HepG2 (cell line): ENCODE measurements around the gene COPS6. TPM values are rescaled to one million over a fixed set of nuclear protein-coding genes. Genes with fewer than 3 reads are reported as not detected.

Experiments
- ATAC-seq: fragments of 200-7000 bp; cut with Tn5 transposase; 3 replicates; pipeline ENCODE4 v1.9.1; 2020; ENCODE audit warnings: mild to moderate bottlenecking, moderate library complexity
- BruUV-seq: library from RNA; stranded (reverse); fragments of 400-500 nt; replicated peaks from 2 replicates; lab custom pipeline; 2021; lab: Mats Ljungman, UMichigan
- CTCF ChIA-PET: fragments of 300-600 bp; formaldehyde crosslinking; extraction: SDS; loops from one replicate; lab custom pipeline; 2021; ENCODE audit warnings: low total read pairs, inconsistent platforms, low intra/inter-chr PET ratio; lab: Yijun Ruan, JAX
- POLR2A ChIA-PET: fragments of 350-600 bp; sonication (Branson Sonifier 250); formaldehyde crosslinking; loops from one replicate; lab custom pipeline; 2020; ENCODE audit warnings: antibody characterized with exemption, inconsistent platforms; lab: Yijun Ruan, JAX
- DNase-seq: peaks from one replicate; pipeline ENCODE4 v3.0.0-alpha.2; 2015; ENCODE audit warnings: low spot score
- FAIRE-seq: peaks from 3 replicates; lab custom pipeline; 2011; peaks lifted over from hg19 to GRCh38; lab: Jason Lieb, UNC
- H2AFZ ChIP-seq: one replicate; pipeline ENCODE4 v1.6.1; 2011; ENCODE audit warnings: low read length, inconsistent platforms
- H3K27ac ChIP-seq: fragments of 300-600 bp; 3 replicates; pipeline ENCODE4 v1.8.0; 2011; ENCODE audit warnings: mixed run types, mild to moderate bottlenecking, mixed read lengths, low read length, inconsistent platforms; ENCODE audit not compliant: insufficient read depth; ENCODE audit errors: extremely low read length
- H3K27me3 ChIP-seq, 2 experiments: fragments of 200-600 bp in 1 of 2; 2 replicates in 1 of 2; 3 replicates in 1 of 2; pipeline versions ENCODE4 v1.6.0 to v1.8.0; 2011; ENCODE audit warnings: low read length in 2 of 2, mild to moderate bottlenecking in 2 of 2, moderate library complexity in 2 of 2, inconsistent platforms in 1 of 2; ENCODE audit not compliant: insufficient read depth in 2 of 2, control insufficient read depth in 1 of 2
- H3K36me3 ChIP-seq, 2 experiments: fragments of 200-600 bp in 1 of 2; replicated peaks in 1 of 2; 2 replicates in 1 of 2; 3 replicates in 1 of 2; pipeline versions ENCODE4 v1.5.1 to v1.8.0; 2011; ENCODE audit warnings: low read length in 2 of 2, inconsistent platforms in 1 of 2; ENCODE audit not compliant: insufficient read depth in 2 of 2, control insufficient read depth in 1 of 2
- H3K4me1 ChIP-seq: 2 replicates; pipeline ENCODE4 v1.5.1; 2012; ENCODE audit warnings: low read length, inconsistent platforms; ENCODE audit not compliant: insufficient read depth
- H3K4me2 ChIP-seq: 2 replicates; pipeline ENCODE4 v1.6.0; 2011; ENCODE audit warnings: low read depth, low read length, inconsistent platforms
- H3K4me3 ChIP-seq, 3 experiments: fragments of 200-600 bp in 1 of 3; sonication (generic), shearing (Covaris generic) in 1 of 3; replicated peaks in 1 of 3; 2 replicates each; pipeline ENCODE4 v1.5.1; 2011 to 2016; ENCODE audit warnings: low read length in 3 of 3, inconsistent platforms in 2 of 3, low read depth in 2 of 3, mild to moderate bottlenecking in 2 of 3, control low read depth in 1 of 3, mixed read lengths in 1 of 3; ENCODE audit not compliant: insufficient read depth in 1 of 3
- H3K79me2 ChIP-seq: one replicate; pipeline ENCODE4 v1.6.1; 2011; ENCODE audit warnings: low read length, inconsistent platforms; ENCODE audit not compliant: insufficient read depth
- H3K9ac ChIP-seq: 2 replicates; pipeline ENCODE4 v1.6.0; 2011; ENCODE audit warnings: mild to moderate bottlenecking, low read depth, low read length, inconsistent platforms; ENCODE audit not compliant: insufficient read depth
- H3K9me3 ChIP-seq: 2 replicates; pipeline ENCODE4 v1.5.1; 2012; ENCODE audit warnings: mild to moderate bottlenecking, low read length
- H4K20me1 ChIP-seq: 2 replicates; pipeline ENCODE4 v1.6.0; 2011; ENCODE audit warnings: inconsistent platforms, mild to moderate bottlenecking, low read length, moderate library complexity; ENCODE audit not compliant: insufficient read depth
- AGO2 ChIP-seq: fragments of 200-400 bp; formaldehyde crosslinking; optimal IDR thresholded peaks from 2 replicates; pipeline ENCODE3; 2017; ENCODE audit warnings: mild to moderate bottlenecking, low read depth, low read length, moderate library complexity
- ARNTL ChIP-seq: sonication (generic); formaldehyde crosslinking; IDR thresholded peaks from 2 replicates; pipeline ENCODE4 v1.4.0; 2020; ENCODE audit warnings: mild to moderate bottlenecking, missing genetic modification reagents
- HNF4G ChIP-seq, 2 experiments: sonication (generic) in 1 of 2; formaldehyde crosslinking in 1 of 2; IDR thresholded peaks; 2 replicates each; pipeline versions ENCODE4 v1.4.0 to v1.6.1; 2011 to 2020; ENCODE audit warnings: borderline replicate concordance in 2 of 2, low read depth in 2 of 2, mild to moderate bottlenecking in 2 of 2, low read length in 1 of 2, missing genetic modification reagents in 1 of 2, moderate library complexity in 1 of 2
- MTA1 ChIP-seq: sonication (generic); formaldehyde crosslinking; IDR thresholded peaks from 2 replicates; pipeline ENCODE4 v1.4.0; 2020; ENCODE audit warnings: missing genetic modification reagents, mild to moderate bottlenecking, borderline replicate concordance
- MTA3 ChIP-seq: sonication (generic); formaldehyde crosslinking; IDR thresholded peaks from 2 replicates; pipeline ENCODE4 v1.4.0; 2020; ENCODE audit warnings: missing genetic modification reagents
- REST ChIP-seq, 2 experiments: IDR thresholded peaks; 2 replicates each; pipeline ENCODE4 v1.6.1; 2011 to 2012; ENCODE audit warnings: low read length in 2 of 2, borderline replicate concordance in 1 of 2, low read depth in 1 of 2, mild to moderate bottlenecking in 1 of 2, moderate library complexity in 1 of 2
- TBX2 ChIP-seq: sonication (generic); formaldehyde crosslinking; IDR thresholded peaks from 2 replicates; pipeline ENCODE4 v1.5.0; 2020; ENCODE audit warnings: missing genetic modification reagents, mild to moderate bottlenecking, borderline replicate concordance
- TFDP1 ChIP-seq: IDR thresholded peaks from 2 replicates; pipeline ENCODE4 v1.6.1; 2016; ENCODE audit warnings: missing compliant biosample characterization, missing genetic modification reagents, borderline replicate concordance
- ZBTB7A ChIP-seq: sonication (generic); formaldehyde crosslinking; IDR thresholded peaks from 2 replicates; pipeline ENCODE4 v1.8.0; 2022; ENCODE audit warnings: mild to moderate bottlenecking, missing genetic modification reagents
- ZMYM4 ChIP-seq: sonication (generic); formaldehyde crosslinking; IDR thresholded peaks from 2 replicates; pipeline ENCODE4 v1.8.1; 2023; ENCODE audit warnings: mild to moderate bottlenecking, missing genetic modification reagents
- ZNF230 ChIP-seq: sonication (generic); formaldehyde crosslinking; IDR thresholded peaks from 2 replicates; pipeline ENCODE4 v1.4.0; 2020; ENCODE audit warnings: mild to moderate bottlenecking, missing genetic modification reagents
- ZNF501 ChIP-seq: sonication (generic); formaldehyde crosslinking; IDR thresholded peaks from 2 replicates; pipeline ENCODE4 v1.5.1; 2020; ENCODE audit warnings: mild to moderate bottlenecking, moderate library complexity, missing genetic modification reagents
- ZNF703 ChIP-seq: sonication (generic); formaldehyde crosslinking; IDR thresholded peaks from 2 replicates; pipeline ENCODE4 v1.5.1; 2020; ENCODE audit warnings: missing genetic modification reagents, mild to moderate bottlenecking, moderate library complexity, borderline replicate concordance
- ZNF737 ChIP-seq: sonication (generic); formaldehyde crosslinking; IDR thresholded peaks from 2 replicates; pipeline ENCODE4 v1.5.0; 2020; ENCODE audit warnings: missing genetic modification reagents, mild to moderate bottlenecking, borderline replicate concordance
- WGBS: methylation state at CpG from one replicate; pipeline ENCODE4 v1.1.6; 2017; ENCODE audit warnings: low lambda C conversion rate; 5-methylcytosine and 5-hydroxymethylcytosine counted together
- in situ Hi-C: cut with HindIII; loops from 2 replicates; pipeline ENCODE4 v1.10.0; 2017; ENCODE audit warnings: low pct_unique_long_range_greater_than_20kb; ENCODE audit not compliant: extremely low pct_ligation_motif_present
- intact Hi-C: fragments of 100-400 bp; cut with micrococcal nuclease; formaldehyde crosslinking; loops from one replicate; pipeline ENCODE4 v1.10.0; 2022; ENCODE audit not compliant: unreplicated experiment
- polyA plus RNA-seq, 8 experiments: library from polyadenylated mRNA; depleted of rRNA in 3 of 8; stranded (reverse) in 7 of 8; unstranded in 1 of 8; fragments of >200 nt; fragmentation: Illumina TruSeq in 4 of 8; extraction: Trizol in 4 of 8; gene quantifications; 2 replicates each; pipeline versions ENCODE4 v1.2.1 to v1.2.3, GENCODE V29; 2011 to 2016; ENCODE audit warnings: low read depth in 4 of 8, missing spikeins in 1 of 8, mixed read lengths in 1 of 8; ENCODE audit not compliant: insufficient read depth in 1 of 8
- total RNA-seq, 5 experiments: library from RNA; depleted of rRNA; stranded (reverse); fragments of >200 nt; fragmentation: Illumina TruSeq; extraction: Trizol; gene quantifications; 2 replicates each; pipeline ENCODE4 v1.2.3, GENCODE V29; 2016; ENCODE audit warnings: low read depth in 1 of 5
- TF ChIP-seq, protein P1 (sequence below): sonication (generic); formaldehyde crosslinking; IDR thresholded peaks from 2 replicates; pipeline ENCODE4 v1.5.0; 2020; ENCODE audit warnings: missing genetic modification reagents

COPS6 gene
- total and polyA plus RNA-seq, 2 of the 13 experiments (the other 11 are each of a cell fraction or from before 2014, with no cell fraction given): 33.4 to 117 TPM

- BruUV-seq: TSS peak; percentile 43
- peak overlapping the region; percentile 96 for H3K27ac ChIP-seq
- no peak for TF ChIP-seq REST (IDR thresholded peaks at IDR 0.05; ENCODE audit: borderline replicate concordance in 1 of 2, low read depth in 1 of 2, low read length in 2 of 2)
- 0 out of 2 replicates have a peak, but pooled peaks have one; percentile 53 for TF ChIP-seq ZBTB7A
- TF ChIP-seq AGO2: peak; percentile 85
- TF ChIP-seq HNF4G (IDR thresholded peaks at IDR 0.05; ENCODE audit: borderline replicate concordance, low read depth, low read length): no peak
- no peak for TF ChIP-seq HNF4G (CRISPR knock-in tag; IDR thresholded peaks at IDR 0.05; ENCODE audit: borderline replicate concordance, low read depth)
- TF ChIP-seq TFDP1 (CRISPR knock-in tag): 0 out of 2 replicates have a peak, but pooled peaks have one; percentile 31
- TF ChIP-seq, protein P1, sequence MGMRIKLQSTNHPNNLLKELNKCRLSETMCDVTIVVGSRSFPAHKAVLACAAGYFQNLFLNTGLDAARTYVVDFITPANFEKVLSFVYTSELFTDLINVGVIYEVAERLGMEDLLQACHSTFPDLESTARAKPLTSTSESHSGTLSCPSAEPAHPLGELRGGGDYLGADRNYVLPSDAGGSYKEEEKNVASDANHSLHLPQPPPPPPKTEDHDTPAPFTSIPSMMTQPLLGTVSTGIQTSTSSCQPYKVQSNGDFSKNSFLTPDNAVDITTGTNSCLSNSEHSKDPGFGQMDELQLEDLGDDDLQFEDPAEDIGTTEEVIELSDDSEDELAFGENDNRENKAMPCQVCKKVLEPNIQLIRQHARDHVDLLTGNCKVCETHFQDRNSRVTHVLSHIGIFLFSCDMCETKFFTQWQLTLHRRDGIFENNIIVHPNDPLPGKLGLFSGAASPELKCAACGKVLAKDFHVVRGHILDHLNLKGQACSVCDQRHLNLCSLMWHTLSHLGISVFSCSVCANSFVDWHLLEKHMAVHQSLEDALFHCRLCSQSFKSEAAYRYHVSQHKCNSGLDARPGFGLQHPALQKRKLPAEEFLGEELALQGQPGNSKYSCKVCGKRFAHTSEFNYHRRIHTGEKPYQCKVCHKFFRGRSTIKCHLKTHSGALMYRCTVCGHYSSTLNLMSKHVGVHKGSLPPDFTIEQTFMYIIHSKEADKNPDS (CRISPR knock-in tag): 0 out of 2 replicates have a peak, but pooled peaks have one; percentile 27
- no peak for TF ChIP-seq MTA3 (CRISPR knock-in tag)
- 0 out of 2 replicates have a peak, but pooled peaks have one; percentile 12 for TF ChIP-seq ZNF703
- TF ChIP-seq ZNF737 (CRISPR knock-in tag): no peak
- TF ChIP-seq ZNF501 (CRISPR knock-in tag): peak; percentile 62
- TF ChIP-seq ARNTL: 0 out of 2 replicates have a peak, but pooled peaks have one; percentile 14
- TF ChIP-seq MTA1 (CRISPR knock-in tag): peak; percentile 73; the same call in 1 of the 2 replicates
- 0 out of 2 replicates have a peak, but pooled peaks have one; percentile 61 for TF ChIP-seq ZNF230 (CRISPR knock-in tag)
- 0 out of 2 replicates have a peak, but pooled peaks have one; percentile 15 for TF ChIP-seq TBX2 (CRISPR knock-in tag)
- TF ChIP-seq ZMYM4 (CRISPR knock-in tag): 0 out of 2 replicates have a peak, but pooled peaks have one; percentile 12
Observed at GRCh38 chr7:100127866-100128636, 39.3 kb downstream of the COPS6 start.

More at GRCh38 chr7:100127866-100128636, 39.3 kb downstream of the COPS6 start:
- intact Hi-C loops: loop anchor here (5.0 kb wide), 1 partner anchor 46 kb away; the partner anchor contains the start of gene ZNF3
- no peaks in the 10 kb centered on the region for H3K27me3 ChIP-seq
- peak overlapping the region; percentile 74 for H3K4me2 ChIP-seq
- DNase-seq: no peak
- FAIRE-seq: peak; percentile 55
- H3K4me3 ChIP-seq: peak overlapping the region; percentile 74 to 92 (median 84)
- WGBS: 5% methylated on average over 17 of the region's 37 CpGs
- ChIA-PET POLR2A (interaction anchor here (2.5 to 3.7 kb wide), 2 partner anchors 21 to 27 kb away, joined by 8 to 26 read pairs; partner anchors contain the start of genes AP4M1, LAMTOR4 and MCM7), CTCF (no interaction called here)
- no peaks in the 10 kb centered on the region for H3K36me3 ChIP-seq
- ATAC-seq: peak; percentile 61
- H3K9me3 ChIP-seq: no peaks in the 10 kb centered on the region
- no peak overlapping the region for H2AFZ ChIP-seq
- H3K79me2 ChIP-seq: peaks cover 5% of the 10 kb centered on the region
- in situ Hi-C loops: no loop called here
- no peaks in the 10 kb centered on the region for H4K20me1 ChIP-seq
- H3K9ac ChIP-seq: peak overlapping the region; percentile 88
- peaks cover 55% of the 10 kb centered on the region for H3K4me1 ChIP-seq
